Uterus (tissue), 4 donors: ENCODE results near the gene MKLN1. TPM values are rescaled to one million over a fixed set of nuclear protein-coding genes. Genes with fewer than 3 reads are reported as not detected.
A peak's percentile ranks its signal among the peaks of the same experiment; 100 is the strongest.
"Not testable (repeated sequence)": the region's sequence is repeated elsewhere in the genome, so short reads cannot be mapped to it uniquely, and the experiment has no call there.

Experiments used
- DNase-seq, 2 donors: peaks; one replicate each; pipeline ENCODE4 v3.0.0-alpha.2; 2019 to 2020
- H3K27ac ChIP-seq, 2 donors: fragments of 200-600 bp; sonication (generic); 1 replicate in 1 of 2; 2 replicates in 1 of 2; pipeline ENCODE4 v1.5.1; 2016 to 2018
- H3K27me3 ChIP-seq, 2 donors: fragments of 200-600 bp; sonication (generic); one replicate each; pipeline ENCODE4 v1.5.1; 2018 to 2019; ENCODE audit warnings: control low read depth in 1 of 2
- H3K36me3 ChIP-seq, 2 donors: fragments of 200-600 bp; sonication (generic); one replicate each; pipeline ENCODE4 v1.5.1; 2019; ENCODE audit warnings: control low read depth in 1 of 2
- H3K4me1 ChIP-seq, 2 donors: fragments of 200-600 bp; sonication (generic); one replicate each; pipeline ENCODE4 v1.5.1; 2018 to 2019; ENCODE audit warnings: control low read depth in 1 of 2
- H3K4me3 ChIP-seq, 2 donors: fragments of 200-600 bp; sonication (generic); 1 replicate in 1 of 2; 2 replicates in 1 of 2; pipeline ENCODE4 v1.5.1; 2018 to 2019; ENCODE audit warnings: mild to moderate bottlenecking in 1 of 2
- H3K9me3 ChIP-seq, 2 donors: fragments of 200-600 bp; sonication (generic); one replicate each; pipeline ENCODE4 v1.5.1; 2019; ENCODE audit warnings: control low read depth in 1 of 2
- CTCF ChIP-seq, 4 experiments: fragments of 200-600 bp in 2 of 4; fragments of 450-650 bp in 2 of 4; sonication (generic) in 2 of 4; IDR thresholded peaks; one replicate each; pipeline ENCODE4 v1.5.1; 2016 to 2019; ENCODE audit warnings: antibody characterized with exemption in 4 of 4, mild to moderate bottlenecking in 2 of 4, moderate library complexity in 1 of 4
- POLR2A ChIP-seq, 2 donors: fragments of 450-650 bp; IDR thresholded peaks; one replicate each; pipeline ENCODE4 v1.6.1; 2016; ENCODE audit warnings: antibody characterized with exemption in 2 of 2, mild to moderate bottlenecking in 1 of 2, moderate library complexity in 1 of 2
- intact Hi-C: fragments of 100-400 bp; cut with DNase I; formaldehyde crosslinking; loops from one replicate; pipeline ENCODE4 v1.15.1; 2023; ENCODE audit warnings: low total_unique reads
- total RNA-seq, 4 donors: library from RNA; depleted of rRNA in 3 of 4; stranded (reverse); fragments of >200 nt in 3 of 4; gene quantifications; one replicate each; pipeline versions ENCODE4 v1.1.0 to v1.2.4, GENCODE V29; 2014 to 2023
- donor health status: DM: yes; HTN: yes; CAD: no.

MKLN1 gene
- total RNA-seq, 4 donors from 2014 or later = 52.9 to 311 (median 128) TPM

GRCh38 chr7:131302446-131302845 lies 25.2 kb upstream of the MKLN1 start:
- no peak for DNase-seq
- no peak overlapping the region for H3K4me3 ChIP-seq
- H3K27ac ChIP-seq = no peak overlapping the region
- no peaks in the 10 kb centered on the region for H3K9me3 ChIP-seq
- intact Hi-C loops = no loop called here
- H3K27me3 ChIP-seq = no peaks in the 10 kb centered on the region
- no peaks in the 10 kb centered on the region for H3K36me3 ChIP-seq
- TF ChIP-seq CTCF (IDR thresholded peaks at IDR 0.05) (no peak), POLR2A (IDR thresholded peaks at IDR 0.05) (no peak)
- H3K4me1 ChIP-seq = no peaks in the 10 kb centered on the region

GRCh38 chr7:131302876-131303707 lies 24.6 kb upstream of the MKLN1 start:
- Histone ChIP-seq H3K4me1 (no peaks in the 10 kb centered on the region), H3K4me3 (no peak overlapping the region), H3K36me3 (no peaks in the 10 kb centered on the region), H3K27ac (no peak overlapping the region), H3K27me3 (no peaks in the 10 kb centered on the region), H3K9me3 (no peaks in the 10 kb centered on the region)
- no peak for TF ChIP-seq POLR2A (IDR thresholded peaks at IDR 0.05)
- peak; percentile 47 to 69 (median 55) for TF ChIP-seq CTCF (IDR thresholded peaks at IDR 0.05)
- no peak for DNase-seq
- intact Hi-C loops = no loop called here

GRCh38 chr7:131305152-131305551 lies 22.5 kb upstream of the MKLN1 start:
- intact Hi-C loops = no loop called here
- no peaks in the 10 kb centered on the region for H3K27me3 ChIP-seq
- TF ChIP-seq CTCF (IDR thresholded peaks at IDR 0.05) (no peak), POLR2A (IDR thresholded peaks at IDR 0.05) (no peak)
- no peak overlapping the region for H3K4me3 ChIP-seq
- H3K27ac ChIP-seq = no peak overlapping the region
- no peaks in the 10 kb centered on the region for H3K9me3 ChIP-seq
- no peaks in the 10 kb centered on the region for H3K4me1 ChIP-seq
- DNase-seq = no peak
- H3K36me3 ChIP-seq = no peaks in the 10 kb centered on the region

GRCh38 chr7:131306041-131306440 lies 21.6 kb upstream of the MKLN1 start:
- intact Hi-C loops, DNase-seq, H3K4me3 ChIP-seq, H3K27ac ChIP-seq, H3K27me3 ChIP-seq, H3K4me1 ChIP-seq, H3K36me3 ChIP-seq, H3K9me3 ChIP-seq: not testable (repeated sequence)

- no peak for TF ChIP-seq POLR2A (IDR thresholded peaks at IDR 0.05)
- no peak for TF ChIP-seq CTCF (IDR thresholded peaks at IDR 0.05)
- no peak for DNase-seq
- no peak overlapping the region for H3K4me3 ChIP-seq
- H3K36me3 ChIP-seq = no peaks in the 10 kb centered on the region
- H3K4me1 ChIP-seq = no peaks in the 10 kb centered on the region
- H3K27me3 ChIP-seq = no peaks in the 10 kb centered on the region
- no peak overlapping the region for H3K27ac ChIP-seq
- intact Hi-C loops = no loop called here
- H3K9me3 ChIP-seq = no peaks in the 10 kb centered on the region
Observed at GRCh38 chr7:131306777-131307176, 20.9 kb upstream of the MKLN1 start.
